Measurements from ENCODE around the gene PHF2. TPM values are rescaled to one million over a fixed set of nuclear protein-coding genes. Genes with fewer than 3 reads are reported as not detected.

The PHF2 gene
- total and polyA plus RNA-seq, 9 donors = 21.3 to 45.8 (median 36.6) TPM

GRCh38 chr9:93598647-93599241 is 22.4 kb downstream of the PHF2 start:
- no peak overlapping the region for H3K4me3 ChIP-seq (ENCODE audit: low read length)
- H3K36me3 ChIP-seq (ENCODE audit: control insufficient read depth, insufficient read depth, low read length) = no peaks in the 10 kb centered on the region
- no peak overlapping the region for H3K27ac ChIP-seq (ENCODE audit: low read length)
- no peaks in the 10 kb centered on the region for H3K9me3 ChIP-seq (replicated peaks; ENCODE audit: control insufficient read depth, low read depth, low read length)
- WGBS (ENCODE audit: insufficient coverage) = 50% methylated on average over 9 of the region's 11 CpGs
- H3K4me1 ChIP-seq (ENCODE audit: control insufficient read depth, insufficient read depth, low read length) = peaks cover 30% of the 10 kb centered on the region
- peak; percentile 65 for DNase-seq
- no peaks in the 10 kb centered on the region for H3K27me3 ChIP-seq (ENCODE audit: control insufficient read depth, insufficient read depth, low read length)

DNA sequence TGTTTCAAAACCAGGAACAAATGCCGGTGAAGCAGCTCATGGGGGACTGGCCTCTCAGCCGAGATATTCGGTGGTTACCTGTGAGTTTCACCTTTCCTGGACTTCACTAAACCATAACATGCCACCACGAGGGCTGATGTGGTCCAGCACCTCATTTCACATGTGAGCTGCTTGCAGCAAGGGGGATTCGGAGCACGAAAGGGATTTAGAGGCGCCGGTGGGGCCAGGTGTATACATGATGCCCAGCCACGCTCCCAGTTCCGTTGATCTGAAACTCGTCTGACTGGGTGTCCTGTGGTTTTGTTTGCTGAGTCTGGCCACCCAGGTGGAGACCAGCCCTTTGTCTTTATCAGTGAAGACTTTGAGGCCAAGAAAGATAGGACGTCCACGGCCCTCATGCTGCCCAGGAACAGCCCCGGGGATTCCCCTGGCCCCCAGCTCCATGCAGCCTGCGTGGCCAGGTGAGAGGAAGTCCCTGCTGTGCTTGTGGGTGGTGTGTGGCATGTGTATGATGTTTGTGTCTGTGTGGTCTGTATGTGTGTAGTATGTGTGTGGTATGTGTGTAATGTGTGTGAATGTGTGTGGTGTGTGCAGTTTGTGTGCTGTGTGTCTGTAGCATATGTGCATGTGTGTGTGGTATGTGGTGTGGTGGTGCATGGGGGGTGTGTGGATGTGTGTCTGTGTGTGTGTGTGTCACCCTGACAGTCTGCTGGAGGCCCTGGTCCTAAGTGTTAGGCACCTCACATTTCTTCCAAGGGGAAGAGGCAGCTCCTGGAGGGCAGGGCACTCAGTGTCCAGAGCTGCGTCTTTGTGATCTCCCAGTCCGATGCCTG is 23.4 kb downstream of the PHF2 start:
- no peaks in the 10 kb centered on the region for H3K36me3 ChIP-seq (ENCODE audit: control insufficient read depth, insufficient read depth, low read length)
- peaks cover 21% of the 10 kb centered on the region for H3K4me1 ChIP-seq (ENCODE audit: control insufficient read depth, insufficient read depth, low read length)
- no peak overlapping the region for H3K4me3 ChIP-seq (ENCODE audit: low read length)
- DNase-seq = no peak
- 64% methylated on average over 15 of the region's 17 CpGs for WGBS (ENCODE audit: insufficient coverage)
- no peaks in the 10 kb centered on the region for H3K9me3 ChIP-seq (replicated peaks; ENCODE audit: control insufficient read depth, low read depth, low read length)
- no peaks in the 10 kb centered on the region for H3K27me3 ChIP-seq (ENCODE audit: control insufficient read depth, insufficient read depth, low read length)
- H3K27ac ChIP-seq (ENCODE audit: low read length) = no peak overlapping the region

DNA sequence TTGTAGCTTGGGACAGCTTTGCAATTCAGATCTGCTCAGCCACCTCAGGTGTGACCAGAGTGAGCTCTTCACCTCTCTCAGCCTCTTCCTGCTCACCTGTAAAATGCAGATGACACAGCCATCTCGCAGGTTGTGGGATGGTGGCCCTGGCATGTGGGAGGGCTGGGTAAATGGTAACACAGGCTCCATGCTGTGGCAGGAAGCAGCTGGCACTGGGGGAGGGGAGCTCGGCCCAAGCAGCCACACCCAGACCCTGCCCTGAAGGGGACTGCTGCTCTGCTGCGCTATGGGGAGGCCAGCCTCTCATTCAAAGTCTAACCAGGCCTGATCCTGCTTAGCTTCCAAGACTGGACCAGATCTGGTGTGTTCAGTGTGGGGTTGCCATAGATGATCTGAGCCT is 24.1 kb downstream of the PHF2 start:
- no peak overlapping the region for H3K27ac ChIP-seq (ENCODE audit: low read length)
- H3K4me3 ChIP-seq (ENCODE audit: low read length) = no peak overlapping the region
- H3K27me3 ChIP-seq (ENCODE audit: control insufficient read depth, insufficient read depth, low read length) = no peaks in the 10 kb centered on the region
- WGBS (ENCODE audit: insufficient coverage) = 28% methylated on average over 3 of the region's 3 CpGs
- no peaks in the 10 kb centered on the region for H3K36me3 ChIP-seq (ENCODE audit: control insufficient read depth, insufficient read depth, low read length)
- H3K9me3 ChIP-seq (replicated peaks; ENCODE audit: control insufficient read depth, low read depth, low read length) = peaks cover 3% of the 10 kb centered on the region
- H3K4me1 ChIP-seq (ENCODE audit: control insufficient read depth, insufficient read depth, low read length) = peaks cover 21% of the 10 kb centered on the region
- no peak for DNase-seq

DNA sequence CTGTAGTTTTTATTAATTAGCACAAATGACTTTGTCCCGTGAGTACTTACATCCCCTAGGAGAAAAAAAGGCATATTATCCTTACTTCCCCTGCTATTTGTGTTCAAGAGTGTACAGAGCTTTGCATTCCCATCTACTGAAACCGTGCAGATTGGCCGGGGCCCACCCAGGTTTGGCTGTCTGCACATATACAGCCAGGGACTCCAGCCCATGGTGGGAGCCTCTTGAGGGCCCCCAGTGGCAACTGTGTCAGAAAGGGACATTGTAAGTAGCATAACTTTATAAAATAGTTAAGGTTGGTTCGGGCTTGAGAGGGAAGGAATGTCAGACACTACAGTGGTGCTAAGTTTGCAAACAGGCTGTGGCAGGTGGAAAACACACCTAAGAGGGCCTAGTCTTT is 24.7 kb downstream of the PHF2 start:
- WGBS (ENCODE audit: insufficient coverage) = 27% methylated on average over 3 of the region's 4 CpGs
- DNase-seq = no peak
- no peak overlapping the region for H3K4me3 ChIP-seq (ENCODE audit: low read length)
- no peaks in the 10 kb centered on the region for H3K36me3 ChIP-seq (ENCODE audit: control insufficient read depth, insufficient read depth, low read length)
- H3K4me1 ChIP-seq (ENCODE audit: control insufficient read depth, insufficient read depth, low read length) = peaks cover 21% of the 10 kb centered on the region
- peaks cover 5% of the 10 kb centered on the region for H3K9me3 ChIP-seq (replicated peaks; ENCODE audit: control insufficient read depth, low read depth, low read length)
- no peaks in the 10 kb centered on the region for H3K27me3 ChIP-seq (ENCODE audit: control insufficient read depth, insufficient read depth, low read length)
- H3K27ac ChIP-seq (ENCODE audit: low read length) = no peak overlapping the region

DNA sequence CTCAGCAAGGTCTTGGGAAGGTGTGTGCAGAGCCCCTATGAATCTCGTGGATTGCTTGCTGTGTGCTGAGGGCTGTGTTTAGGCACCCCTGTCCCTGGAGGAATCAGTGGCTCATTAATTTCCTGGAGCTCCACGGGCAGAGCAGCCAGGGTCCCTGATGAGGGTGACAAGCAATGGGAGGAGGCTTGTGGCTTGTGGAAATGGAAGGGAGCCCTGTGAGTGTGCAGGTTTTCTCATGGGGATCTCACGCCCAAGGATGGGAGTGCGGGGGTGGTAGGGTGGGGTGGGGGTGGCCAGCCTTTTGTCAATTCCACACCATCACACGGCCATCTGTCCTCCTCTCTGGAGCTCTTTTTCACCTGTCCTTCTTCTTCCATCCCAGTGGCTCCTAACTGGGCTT is 25.3 kb downstream of the PHF2 start:
- DNase-seq = no peak
- Histone ChIP-seq H3K4me3 (ENCODE audit: low read length) (no peak overlapping the region), H3K9me3 (replicated peaks; ENCODE audit: control insufficient read depth, low read depth, low read length) (peaks cover 5% of the 10 kb centered on the region), H3K4me1 (ENCODE audit: control insufficient read depth, insufficient read depth, low read length) (peaks cover 21% of the 10 kb centered on the region), H3K27ac (ENCODE audit: low read length) (no peak overlapping the region), H3K27me3 (ENCODE audit: control insufficient read depth, insufficient read depth, low read length) (no peaks in the 10 kb centered on the region), H3K36me3 (ENCODE audit: control insufficient read depth, insufficient read depth, low read length) (no peaks in the 10 kb centered on the region)
- 8% methylated on average over 2 of the region's 5 CpGs for WGBS (ENCODE audit: insufficient coverage)

GRCh38 chr9:93603011-93603410 is 26.6 kb downstream of the PHF2 start:
- Histone ChIP-seq H3K4me3 (ENCODE audit: low read length) (no peak overlapping the region), H3K36me3 (ENCODE audit: control insufficient read depth, insufficient read depth, low read length) (no peaks in the 10 kb centered on the region), H3K4me1 (ENCODE audit: control insufficient read depth, insufficient read depth, low read length) (peaks cover 21% of the 10 kb centered on the region), H3K27me3 (ENCODE audit: control insufficient read depth, insufficient read depth, low read length) (no peaks in the 10 kb centered on the region), H3K9me3 (replicated peaks; ENCODE audit: control insufficient read depth, low read depth, low read length) (peaks cover 10% of the 10 kb centered on the region), H3K27ac (ENCODE audit: low read length) (no peak overlapping the region)
- 93% methylated on average over 14 of the region's 15 CpGs for WGBS (ENCODE audit: insufficient coverage)
- no peak for DNase-seq

GRCh38 chr9:93603906-93604326 is 27.5 kb downstream of the PHF2 start:
- H3K4me3 ChIP-seq (ENCODE audit: low read length) = no peak overlapping the region
- H3K27me3 ChIP-seq (ENCODE audit: control insufficient read depth, insufficient read depth, low read length) = no peaks in the 10 kb centered on the region
- no peaks in the 10 kb centered on the region for H3K36me3 ChIP-seq (ENCODE audit: control insufficient read depth, insufficient read depth, low read length)
- DNase-seq = no peak
- peaks cover 15% of the 10 kb centered on the region for H3K9me3 ChIP-seq (replicated peaks; ENCODE audit: control insufficient read depth, low read depth, low read length)
- peaks cover 16% of the 10 kb centered on the region for H3K4me1 ChIP-seq (ENCODE audit: control insufficient read depth, insufficient read depth, low read length)
- no peak overlapping the region for H3K27ac ChIP-seq (ENCODE audit: low read length)
- WGBS (ENCODE audit: insufficient coverage) = 100% methylated on average over 3 of the region's 4 CpGs

GRCh38 chr9:93606187-93606586 is 29.8 kb downstream of the PHF2 start:
- Histone ChIP-seq H3K4me1 (ENCODE audit: control insufficient read depth, insufficient read depth, low read length) (peaks cover 3% of the 10 kb centered on the region), H3K4me3 (ENCODE audit: low read length) (no peak overlapping the region), H3K9me3 (replicated peaks; ENCODE audit: control insufficient read depth, low read depth, low read length) (peaks cover 29% of the 10 kb centered on the region), H3K36me3 (ENCODE audit: control insufficient read depth, insufficient read depth, low read length) (no peaks in the 10 kb centered on the region), H3K27me3 (ENCODE audit: control insufficient read depth, insufficient read depth, low read length) (no peaks in the 10 kb centered on the region), H3K27ac (ENCODE audit: low read length) (no peak overlapping the region)
- WGBS (ENCODE audit: insufficient coverage) = no CpG with 5 or more reads among the region's 3 CpGs
- no peak for DNase-seq

- Histone ChIP-seq H3K9me3 (replicated peaks; ENCODE audit: control insufficient read depth, low read depth, low read length) (peaks cover 27% of the 10 kb centered on the region), H3K27ac (ENCODE audit: low read length) (no peak overlapping the region), H3K27me3 (ENCODE audit: control insufficient read depth, insufficient read depth, low read length) (no peaks in the 10 kb centered on the region), H3K36me3 (ENCODE audit: control insufficient read depth, insufficient read depth, low read length) (peaks cover 4% of the 10 kb centered on the region), H3K4me1 (ENCODE audit: control insufficient read depth, insufficient read depth, low read length) (peaks cover 5% of the 10 kb centered on the region), H3K4me3 (ENCODE audit: low read length) (no peak overlapping the region)
- no CpG with 5 or more reads among the region's 1 CpG for WGBS (ENCODE audit: insufficient coverage)
- no peak for DNase-seq
These were observed 33.8 kb downstream of the PHF2 start for GRCh38 chr9:93610206-93610605.

- H3K4me3 ChIP-seq (ENCODE audit: low read length) = no peak overlapping the region
- H3K9me3 ChIP-seq (replicated peaks; ENCODE audit: control insufficient read depth, low read depth, low read length) = peaks cover 23% of the 10 kb centered on the region
- no CpG with 5 or more reads among the region's 2 CpGs for WGBS (ENCODE audit: insufficient coverage)
- DNase-seq = no peak
- peaks cover 9% of the 10 kb centered on the region for H3K4me1 ChIP-seq (ENCODE audit: control insufficient read depth, insufficient read depth, low read length)
- H3K27ac ChIP-seq (ENCODE audit: low read length) = no peak overlapping the region
- H3K27me3 ChIP-seq (ENCODE audit: control insufficient read depth, insufficient read depth, low read length) = no peaks in the 10 kb centered on the region
- H3K36me3 ChIP-seq (ENCODE audit: control insufficient read depth, insufficient read depth, low read length) = peaks cover 4% of the 10 kb centered on the region
These were observed 35.8 kb downstream of the PHF2 start for GRCh38 chr9:93612052-93612795.

Data from muscle of leg (tissue), 11 donors.